ENCODE data around the gene MIPOL1. TPM values are rescaled to one million over a fixed set of nuclear protein-coding genes. Genes with fewer than 3 reads are reported as not detected.

Gene MIPOL1
- total and polyA plus RNA-seq, 9 of the 15 experiments (the other 6 are each of a cell fraction or from before 2014, with no cell fraction given): 6.7 to 21.9 (median 12.4) TPM

- Histone ChIP-seq H3K9me1 (ENCODE audit: control insufficient read depth, insufficient read depth, low read length) (no peaks in the 10 kb centered on the region), H3K79me2 (ENCODE audit: control insufficient read depth, insufficient read depth, low read length) (no peaks in the 10 kb centered on the region), H3K4me3 (no peak overlapping the region), H3K9me3 (replicated peaks; ENCODE audit: control insufficient read depth, insufficient read depth, low read depth, low read length) (no peaks in the 10 kb centered on the region; the same call in 1 of the 2 replicates), H3K4me2 (ENCODE audit: insufficient read depth, low read length) (no peak overlapping the region), H2AFZ (ENCODE audit: low read depth, low read length) (no peak overlapping the region), H3K36me3 (ENCODE audit: control insufficient read depth, insufficient read depth, low read length) (no peaks in the 10 kb centered on the region), H3K27ac (ENCODE audit: extremely low read depth, low read depth, low read length) (no peak overlapping the region), H4K20me1 (replicated peaks; ENCODE audit: control insufficient read depth, insufficient read depth, low read length) (no peaks in the 10 kb centered on the region), H3K27me3 (ENCODE audit: control insufficient read depth in 2 of 2, insufficient read depth in 2 of 2, low read length in 2 of 2) (peaks cover 12 to 37% of the 10 kb centered on the region in 2 experiments; a peak in 4 of 5 replicates), H3K4me1 (replicated peaks in 1 of 2; ENCODE audit: control insufficient read depth in 2 of 2, insufficient read depth in 2 of 2, low read length in 2 of 2) (peaks cover 3 to 12% of the 10 kb centered on the region in 2 experiments; a peak in 4 of 5 replicates), H3K9ac (ENCODE audit: insufficient read depth in 1 of 2, low read depth in 2 of 2, low read length in 2 of 2) (no peak overlapping the region)
- ATAC-seq: no peak
- DNase-seq (ENCODE audit: extremely low read depth in 1 of 4, low spot score in 3 of 4): no peak
- ChIA-PET POLR2A (no interaction called here), CTCF (ENCODE audit: low intra/inter-chr PET ratio) (no interaction called here)
- in situ Hi-C loops (cut with MboI): no loop called here
- no peak for FAIRE-seq
- TF ChIP-seq ZNF280B (CRISPR knock-in tag; IDR thresholded peaks at IDR 0.05): no peak
- TF ChIP-seq ELK3 (CRISPR knock-in tag; IDR thresholded peaks at IDR 0.05): no peak
- intact Hi-C loops (cut with micrococcal nuclease): no loop called here
- no TSS peak for BruUV-seq (replicated peaks)
- 5% methylated on average over 4 of the region's 4 CpGs for WGBS (ENCODE audit: insufficient coverage, low coverage, missing lambda C conversion rate)
Measured at GRCh38 chr14:37600880-37601741, 403.4 kb downstream of the MIPOL1 start.

Measured in K562 (cell line).